Measurements from ENCODE around the gene UQCRQ.

DNA sequence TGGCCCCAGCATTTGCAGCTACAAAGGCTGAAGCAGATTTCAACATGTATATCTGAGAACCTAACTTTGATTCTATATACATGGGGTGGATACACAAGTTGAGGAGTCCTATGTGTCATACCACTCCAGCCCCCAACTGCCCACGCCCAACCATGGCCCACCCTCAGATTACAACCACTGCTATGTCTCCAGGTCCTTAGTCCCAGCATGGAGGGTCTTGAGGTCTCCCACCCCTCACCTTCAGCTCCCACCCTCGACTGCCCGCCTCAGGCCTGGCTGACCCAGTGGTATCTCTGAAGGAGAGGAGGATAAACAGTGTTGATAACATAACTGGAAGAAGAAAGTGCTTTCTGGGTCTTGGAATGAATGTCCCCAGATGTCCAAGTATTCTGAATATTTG is 45.1 kb upstream of the UQCRQ start:
- TF ChIP-seq, protein P1, sequence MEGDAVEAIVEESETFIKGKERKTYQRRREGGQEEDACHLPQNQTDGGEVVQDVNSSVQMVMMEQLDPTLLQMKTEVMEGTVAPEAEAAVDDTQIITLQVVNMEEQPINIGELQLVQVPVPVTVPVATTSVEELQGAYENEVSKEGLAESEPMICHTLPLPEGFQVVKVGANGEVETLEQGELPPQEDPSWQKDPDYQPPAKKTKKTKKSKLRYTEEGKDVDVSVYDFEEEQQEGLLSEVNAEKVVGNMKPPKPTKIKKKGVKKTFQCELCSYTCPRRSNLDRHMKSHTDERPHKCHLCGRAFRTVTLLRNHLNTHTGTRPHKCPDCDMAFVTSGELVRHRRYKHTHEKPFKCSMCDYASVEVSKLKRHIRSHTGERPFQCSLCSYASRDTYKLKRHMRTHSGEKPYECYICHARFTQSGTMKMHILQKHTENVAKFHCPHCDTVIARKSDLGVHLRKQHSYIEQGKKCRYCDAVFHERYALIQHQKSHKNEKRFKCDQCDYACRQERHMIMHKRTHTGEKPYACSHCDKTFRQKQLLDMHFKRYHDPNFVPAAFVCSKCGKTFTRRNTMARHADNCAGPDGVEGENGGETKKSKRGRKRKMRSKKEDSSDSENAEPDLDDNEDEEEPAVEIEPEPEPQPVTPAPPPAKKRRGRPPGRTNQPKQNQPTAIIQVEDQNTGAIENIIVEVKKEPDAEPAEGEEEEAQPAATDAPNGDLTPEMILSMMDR (IDR thresholded peaks at IDR 0.05; ENCODE audit: low read depth, low read length, missing input control): no peak
- no peak for TF ChIP-seq YY1 (IDR thresholded peaks at IDR 0.05)
- TF ChIP-seq RAD21 (IDR thresholded peaks at IDR 0.05): no peak
- no peak for TF ChIP-seq REST (IDR thresholded peaks at IDR 0.05)
- no peak for TF ChIP-seq TAF1 (conservative IDR thresholded peaks at IDR 0.05)
- TF ChIP-seq FOXA1 (IDR thresholded peaks at IDR 0.05): no peak
